Activated T-cell treated with anti-CD3 and anti-CD28 coated beads for 24 hours (primary cell): Measurements from ENCODE around the gene CNKSR3.

ENCODE experiments used
- DNase-seq: peaks from one replicate; pipeline ENCODE4 v3.0.0-alpha.2; 2020; ENCODE audit warnings: low read depth

CNKSR3 gene

GRCh38 chr6:154502553-154502952 is 7.9 kb downstream of the CNKSR3 start:
- no peak for DNase-seq

- DNase-seq, result no peak
Measured at GRCh38 chr6:154501578-154501868, 9.0 kb downstream of the CNKSR3 start.

GRCh38 chr6:154500769-154501577 is 9.5 kb downstream of the CNKSR3 start:
- DNase-seq, result no peak

- DNase-seq, result no peak
Measured at GRCh38 chr6:154499855-154500589, 10.5 kb downstream of the CNKSR3 start.

GRCh38 chr6:154498340-154498934 is 12.0 kb downstream of the CNKSR3 start:
- DNase-seq, result no peak

- no peak for DNase-seq
Measured at GRCh38 chr6:154496793-154497517, 13.5 kb downstream of the CNKSR3 start.

- no peak for DNase-seq
Measured at GRCh38 chr6:154496186-154496585, 14.3 kb downstream of the CNKSR3 start.

GRCh38 chr6:154494592-154495311 is 15.7 kb downstream of the CNKSR3 start:
- no peak for DNase-seq

- DNase-seq, result no peak
Measured at GRCh38 chr6:154491567-154492470, 18.7 kb downstream of the CNKSR3 start.

GRCh38 chr6:154489822-154490221 is 20.7 kb downstream of the CNKSR3 start:
- DNase-seq, result no peak

GRCh38 chr6:154488802-154489437 is 21.6 kb downstream of the CNKSR3 start:
- no peak for DNase-seq

GRCh38 chr6:154488248-154488593 is 22.3 kb downstream of the CNKSR3 start:
- no peak for DNase-seq

GRCh38 chr6:154487367-154488247 is 22.9 kb downstream of the CNKSR3 start:
- no peak for DNase-seq

GRCh38 chr6:154485815-154486214 is 24.7 kb downstream of the CNKSR3 start:
- DNase-seq, result no peak

- no peak for DNase-seq
Measured at GRCh38 chr6:154484942-154485341, 25.5 kb downstream of the CNKSR3 start.

- no peak for DNase-seq
Measured at GRCh38 chr6:154482858-154483257, 27.6 kb downstream of the CNKSR3 start.

- no peak for DNase-seq
Measured at GRCh38 chr6:154481521-154482013, 28.9 kb downstream of the CNKSR3 start.

- DNase-seq, result no peak
Measured at GRCh38 chr6:154479771-154480639, 30.5 kb downstream of the CNKSR3 start.
